GM12874 (cell line): ENCODE measurements around the gene CNTFR.

Source experiments
- TF ChIP-seq, protein P1 (sequence below): IDR thresholded peaks from 2 replicates; pipeline ENCODE4 v1.5.1; 2011; ENCODE audit warnings: low read depth, mild to moderate bottlenecking, control low read depth, low read length, moderate library complexity; ENCODE audit not compliant: insufficient read depth

Gene CNTFR

DNA sequence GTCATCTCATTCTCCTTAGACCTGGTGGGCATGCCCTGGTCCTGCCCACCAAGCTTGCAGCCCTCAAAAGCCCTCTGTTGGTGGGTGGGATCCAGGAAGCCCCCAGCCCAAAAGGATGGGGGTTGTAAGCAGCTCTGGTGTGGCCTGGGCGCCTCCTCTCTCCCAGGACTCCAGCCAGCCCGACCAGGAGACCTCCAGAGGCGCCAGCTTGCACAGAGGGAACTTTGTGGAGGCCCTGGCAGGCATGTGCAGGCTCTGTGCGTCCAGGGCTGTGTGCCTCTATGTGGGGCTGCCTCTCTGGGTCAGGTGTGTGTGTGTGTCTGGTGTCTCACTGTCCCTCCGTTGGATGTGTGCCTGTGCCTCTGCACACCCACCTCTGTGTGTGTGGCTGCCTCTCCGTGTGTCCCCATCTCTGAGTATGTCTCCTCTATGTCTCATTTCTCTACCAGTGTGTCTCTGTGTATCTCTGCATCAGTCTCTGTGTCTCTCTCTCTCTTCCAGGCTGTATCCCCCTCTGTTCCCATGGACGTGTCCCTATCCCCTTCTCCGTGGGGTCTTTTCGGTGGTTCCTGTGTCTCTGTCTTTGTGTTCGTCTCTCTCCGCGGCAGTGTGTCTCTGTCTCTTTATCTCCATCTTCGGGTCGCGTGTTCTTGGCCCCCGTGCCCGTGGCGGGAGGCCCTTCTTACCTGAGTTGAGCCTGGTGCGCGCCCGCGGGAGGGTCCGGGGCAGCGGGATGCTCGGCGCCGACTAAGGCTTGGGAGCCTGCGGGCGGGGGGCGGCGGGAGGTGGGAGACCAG, 67.2 kb downstream of the CNTFR start:
- TF ChIP-seq, protein P1, sequence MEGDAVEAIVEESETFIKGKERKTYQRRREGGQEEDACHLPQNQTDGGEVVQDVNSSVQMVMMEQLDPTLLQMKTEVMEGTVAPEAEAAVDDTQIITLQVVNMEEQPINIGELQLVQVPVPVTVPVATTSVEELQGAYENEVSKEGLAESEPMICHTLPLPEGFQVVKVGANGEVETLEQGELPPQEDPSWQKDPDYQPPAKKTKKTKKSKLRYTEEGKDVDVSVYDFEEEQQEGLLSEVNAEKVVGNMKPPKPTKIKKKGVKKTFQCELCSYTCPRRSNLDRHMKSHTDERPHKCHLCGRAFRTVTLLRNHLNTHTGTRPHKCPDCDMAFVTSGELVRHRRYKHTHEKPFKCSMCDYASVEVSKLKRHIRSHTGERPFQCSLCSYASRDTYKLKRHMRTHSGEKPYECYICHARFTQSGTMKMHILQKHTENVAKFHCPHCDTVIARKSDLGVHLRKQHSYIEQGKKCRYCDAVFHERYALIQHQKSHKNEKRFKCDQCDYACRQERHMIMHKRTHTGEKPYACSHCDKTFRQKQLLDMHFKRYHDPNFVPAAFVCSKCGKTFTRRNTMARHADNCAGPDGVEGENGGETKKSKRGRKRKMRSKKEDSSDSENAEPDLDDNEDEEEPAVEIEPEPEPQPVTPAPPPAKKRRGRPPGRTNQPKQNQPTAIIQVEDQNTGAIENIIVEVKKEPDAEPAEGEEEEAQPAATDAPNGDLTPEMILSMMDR: no peak

DNA sequence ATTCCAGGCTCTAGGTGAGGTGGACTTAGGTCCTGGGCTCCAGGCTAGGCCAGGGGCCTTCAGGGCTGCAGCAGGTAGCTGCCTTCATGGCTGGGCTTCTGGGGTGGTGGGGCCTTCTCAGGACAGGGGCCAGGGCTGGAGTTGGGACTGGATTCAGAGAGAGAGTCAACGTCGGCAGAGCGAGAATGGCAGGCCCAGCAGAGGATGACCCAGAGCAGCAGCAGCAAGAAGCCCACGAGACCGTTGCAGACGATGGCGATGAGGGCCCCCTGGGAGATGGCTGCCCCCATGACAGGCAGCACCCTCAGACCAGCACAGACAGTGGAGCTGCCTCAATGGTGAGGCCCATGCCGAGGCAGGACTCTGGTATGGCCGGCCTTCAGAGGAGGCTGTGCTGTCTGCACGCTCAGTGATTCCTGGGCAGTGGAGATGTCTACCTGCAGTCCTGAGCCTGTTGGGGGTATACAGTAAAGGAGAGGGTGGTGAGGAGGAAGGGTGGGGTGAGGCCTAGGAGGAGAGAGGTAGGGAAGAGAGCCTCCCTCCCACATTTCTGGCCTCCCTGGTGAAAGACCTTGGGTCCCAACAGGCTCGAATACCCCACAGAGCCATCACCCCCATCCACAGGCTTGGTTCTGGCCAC, 68.0 kb downstream of the CNTFR start:
- TF ChIP-seq, protein P1: no peak

DNA sequence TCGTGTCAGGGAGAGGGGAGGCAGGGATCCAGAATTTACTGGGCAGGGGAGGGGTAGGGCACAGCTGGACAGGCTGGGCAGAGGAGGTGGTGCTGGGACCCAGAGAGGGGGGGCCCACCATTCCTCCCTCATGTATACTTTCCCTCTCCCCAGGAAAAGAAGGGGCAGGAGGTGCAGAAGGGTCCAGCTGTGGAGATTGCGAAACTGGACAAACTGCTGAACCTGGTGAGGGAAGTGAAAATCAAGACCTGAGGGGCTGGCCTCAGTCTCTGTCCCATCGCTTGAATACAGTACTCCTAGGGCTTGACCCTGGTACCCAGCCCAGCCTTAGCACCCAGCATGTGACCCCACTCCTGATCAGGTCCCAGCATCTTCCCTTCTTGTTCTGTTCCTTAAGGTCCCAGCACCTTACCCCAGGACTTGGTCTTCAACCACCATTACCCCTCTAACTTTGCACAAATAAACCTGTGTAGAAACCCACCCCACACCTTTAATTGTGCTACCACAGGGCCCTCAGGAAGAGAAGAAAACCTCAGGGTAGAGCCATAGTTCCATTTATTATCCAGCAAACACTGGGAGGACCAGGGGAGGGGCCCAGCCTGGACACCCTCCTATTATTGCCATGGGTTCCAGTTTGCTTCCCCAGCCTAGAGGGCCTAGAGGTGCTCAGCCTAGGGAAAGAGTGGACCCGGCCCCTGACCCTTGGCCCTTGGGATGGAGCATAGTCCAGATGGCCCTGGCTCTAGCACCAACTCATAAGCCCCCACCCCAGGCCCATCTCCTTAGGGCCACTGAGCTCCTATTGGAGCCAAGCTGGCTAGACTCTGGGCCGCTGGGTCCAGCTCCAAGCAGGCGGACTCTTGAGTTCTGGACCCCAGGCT, 68.8 kb downstream of the CNTFR start:
- TF ChIP-seq, protein P1: no peak

DNA sequence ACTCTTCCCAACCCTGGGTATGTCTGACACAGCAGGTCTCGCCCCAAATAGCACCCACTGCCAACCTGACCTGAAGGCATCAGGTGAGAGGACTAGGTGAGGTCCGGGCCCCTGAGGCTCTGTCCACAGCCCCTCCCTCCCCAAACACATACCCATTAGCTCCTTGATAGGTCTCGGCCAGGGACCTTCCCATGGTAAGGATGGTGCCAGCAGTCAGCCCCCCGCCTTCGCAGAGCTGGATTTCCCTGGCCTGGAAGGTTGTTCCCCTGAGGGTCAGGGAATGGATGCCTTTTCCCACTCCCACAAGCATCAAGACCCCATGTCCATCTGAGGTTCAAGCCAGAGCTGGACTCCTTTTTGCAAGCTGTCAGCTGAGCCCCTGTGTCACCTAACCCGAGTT, 69.4 kb downstream of the CNTFR start:
- TF ChIP-seq, protein P1: no peak

DNA sequence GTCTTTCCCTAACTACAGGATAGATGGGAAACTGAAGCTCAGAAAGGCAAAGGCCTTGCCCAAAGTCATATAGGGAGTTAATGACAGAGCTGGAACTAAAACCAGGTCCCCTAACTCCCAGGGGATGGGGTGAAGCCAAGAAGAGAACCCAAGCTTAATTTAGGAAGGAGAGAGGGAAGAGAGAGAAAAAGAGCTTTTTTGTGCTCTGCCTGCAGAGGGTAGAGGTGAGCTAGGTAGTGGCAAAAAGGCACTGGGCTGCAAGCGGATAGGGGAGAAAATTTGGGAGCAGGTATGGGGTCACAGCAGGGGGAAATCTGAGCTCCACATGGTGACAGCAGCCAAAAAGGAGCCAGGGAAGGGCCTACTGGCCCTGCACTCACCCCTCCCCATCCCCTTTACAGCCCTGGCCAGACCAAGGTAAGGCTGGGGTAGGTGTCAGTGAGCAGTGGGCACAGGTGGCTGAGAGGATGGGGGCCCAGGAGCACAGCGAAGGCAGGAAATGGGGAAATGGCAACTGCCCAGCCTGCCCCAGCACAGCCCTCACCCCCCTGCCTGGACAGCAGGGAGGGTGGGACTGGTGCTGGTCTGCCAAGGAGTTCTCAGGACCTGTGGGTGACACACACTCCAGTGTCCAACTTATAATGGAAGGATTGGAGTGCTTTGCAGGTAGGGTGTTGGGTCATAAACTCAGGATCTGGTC, 70.1 kb downstream of the CNTFR start:
- TF ChIP-seq, protein P1: 0 out of 2 replicates have a peak, but pooled peaks have one; percentile 6

DNA sequence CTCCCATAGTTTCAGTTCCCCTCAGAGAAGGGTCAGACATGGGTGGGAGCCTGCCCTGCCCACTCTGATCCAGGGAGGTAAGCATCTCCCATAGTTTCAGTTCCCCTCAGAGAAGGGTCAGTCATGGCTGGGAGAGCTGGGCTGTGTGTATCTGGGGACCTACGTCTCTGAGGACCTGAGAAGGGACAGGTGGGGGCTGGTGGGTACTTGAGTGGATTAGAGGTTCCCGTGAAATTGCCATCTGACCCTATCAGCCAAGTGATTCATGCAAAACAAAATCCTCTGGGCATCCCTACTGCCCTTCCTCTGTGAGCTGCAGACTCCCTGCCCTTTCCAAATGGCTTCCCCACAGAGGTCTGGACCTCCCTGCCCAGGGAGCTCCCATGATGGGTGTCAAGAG, 70.6 kb downstream of the CNTFR start:
- TF ChIP-seq, protein P1: no peak

DNA sequence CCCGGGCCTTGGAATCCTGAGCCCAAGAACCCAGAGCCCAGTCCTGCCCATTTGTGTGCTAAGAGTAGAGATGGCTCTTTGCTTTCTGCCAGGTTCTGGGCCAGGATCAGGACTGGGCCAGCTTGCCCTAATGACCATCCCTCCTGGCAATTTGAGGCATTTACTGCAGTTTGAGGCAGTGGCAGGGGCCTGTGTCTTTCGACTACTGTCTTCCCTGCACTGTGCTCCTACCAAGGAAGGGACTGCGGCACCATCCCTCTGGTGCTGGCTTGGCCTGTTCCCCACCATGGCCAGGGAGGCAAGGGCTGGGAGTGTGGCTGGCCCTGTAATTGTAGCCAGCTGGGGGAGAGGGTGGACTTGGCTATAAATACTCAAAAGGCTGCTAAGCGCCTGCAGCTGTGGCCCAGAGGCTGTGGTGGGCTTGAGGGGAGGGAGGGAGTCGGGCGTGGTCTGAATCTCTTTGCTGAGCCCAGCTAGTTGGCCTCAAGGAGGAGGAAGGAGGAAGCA, 71.4 kb downstream of the CNTFR start:
- TF ChIP-seq, protein P1: no peak
